GM19463 (cell line): ENCODE measurements around the gene RICTOR.
"Not testable (repeated sequence)": the region's sequence is repeated elsewhere in the genome, so short reads cannot be mapped to it uniquely, and the experiment has no call there.

Source experiments
- ATAC-seq: cut with Tn5 transposase; IDR thresholded peaks from one replicate; pipeline ENCODE4 v1.9.1; 2021; ENCODE audit warnings: mild to moderate bottlenecking, moderate library complexity; ENCODE audit not compliant: unreplicated experiment

Gene RICTOR

GRCh38 chr5:39013938-39014337 lies 60.3 kb downstream of the RICTOR start:
- no peak for ATAC-seq

- ATAC-seq, result not testable (repeated sequence)
These were observed 63.2 kb downstream of the RICTOR start for GRCh38 chr5:39010958-39011357.

GRCh38 chr5:39009981-39010380 lies 64.2 kb downstream of the RICTOR start:
- ATAC-seq, result no peak

GRCh38 chr5:39009280-39009679 lies 64.9 kb downstream of the RICTOR start:
- ATAC-seq, result no peak

- no peak for ATAC-seq
These were observed 67.5 kb downstream of the RICTOR start for GRCh38 chr5:39006650-39007049.

GRCh38 chr5:39005566-39006232 lies 68.5 kb downstream of the RICTOR start:
- no peak for ATAC-seq

GRCh38 chr5:39001683-39002082 lies 72.5 kb downstream of the RICTOR start:
- no peak for ATAC-seq

GRCh38 chr5:38999037-38999436 lies 75.2 kb downstream of the RICTOR start:
- no peak for ATAC-seq

- no peak for ATAC-seq
These were observed 76.6 kb downstream of the RICTOR start for GRCh38 chr5:38997591-38997990.

- ATAC-seq, result no peak
These were observed 78.1 kb downstream of the RICTOR start for GRCh38 chr5:38996123-38996522.

GRCh38 chr5:38994324-38994927 lies 79.8 kb downstream of the RICTOR start:
- ATAC-seq, result peak; percentile 68

- not testable (repeated sequence) for ATAC-seq
These were observed 84.1 kb downstream of the RICTOR start for GRCh38 chr5:38989974-38990719.

- ATAC-seq, result no peak
These were observed 88.2 kb downstream of the RICTOR start for GRCh38 chr5:38985909-38986452.

- no peak for ATAC-seq
These were observed 94.7 kb downstream of the RICTOR start for GRCh38 chr5:38979535-38979934.

GRCh38 chr5:38978036-38978435 lies 96.2 kb downstream of the RICTOR start:
- no peak for ATAC-seq

GRCh38 chr5:38968665-38969064 lies 105.5 kb downstream of the RICTOR start:
- no peak for ATAC-seq

- ATAC-seq, result no peak
These were observed 112.5 kb downstream of the RICTOR start for GRCh38 chr5:38961691-38962090.

GRCh38 chr5:38953426-38954012 lies 120.7 kb downstream of the RICTOR start:
- no peak for ATAC-seq

- ATAC-seq, result no peak
These were observed 125.7 kb downstream of the RICTOR start for GRCh38 chr5:38948501-38948900.

- ATAC-seq, result no peak
These were observed 129.9 kb downstream of the RICTOR start for GRCh38 chr5:38944282-38944681.

- no peak for ATAC-seq
These were observed 132.3 kb downstream of the RICTOR start for GRCh38 chr5:38941912-38942311.
